Measurements from ENCODE around the gene SHANK1. TPM values are rescaled to one million over a fixed set of nuclear protein-coding genes. Genes with fewer than 3 reads are reported as not detected.

Gene SHANK1
- total RNA-seq, 4 donors from 2014 or later: 0.11 to 0.42 (median 0.39) TPM; not detected in 1

GRCh38 chr19:50716178-50717025 is 3.2 kb downstream of the SHANK1 start:
- intact Hi-C loops (cut with DNase I): no loop called here

GRCh38 chr19:50713556-50714236 is 5.9 kb downstream of the SHANK1 start:
- no peaks in the 10 kb centered on the region for H3K36me3 ChIP-seq
- DNase-seq (ENCODE audit: extremely low spot score): no peak
- H3K27ac ChIP-seq (replicated peaks in 1 of 4): no peak overlapping the region
- peaks cover 5 to 88% (median 16%) of the 10 kb centered on the region in 4 donors for H3K27me3 ChIP-seq
- intact Hi-C loops (cut with DNase I): no loop called here
- H3K9me3 ChIP-seq: no peaks in the 10 kb centered on the region
- 88% methylated on average over 22 of the region's 22 CpGs for WGBS
- peaks cover 7 to 11% (median 10%) of the 10 kb centered on the region in 4 donors for H3K4me1 ChIP-seq
- H3K4me3 ChIP-seq: no peak overlapping the region
- TF ChIP-seq EP300 (IDR thresholded peaks at IDR 0.05): no peak
- no peak for TF ChIP-seq CTCF (IDR thresholded peaks at IDR 0.05)
- no peak for TF ChIP-seq POLR2A (IDR thresholded peaks at IDR 0.05; ENCODE audit: low read depth)
- no peak for TF ChIP-seq POLR2AphosphoS5 (IDR thresholded peaks at IDR 0.05)

More at GRCh38 chr19:50716178-50717025, 3.2 kb downstream of the SHANK1 start:
- Histone ChIP-seq H3K27ac (replicated peaks in 1 of 4) (no peak overlapping the region), H3K9me3 (no peaks in the 10 kb centered on the region), H3K4me3 (no peak overlapping the region), H3K4me1 (peaks cover 13 to 22% (median 20%) of the 10 kb centered on the region in 4 donors), H3K36me3 (no peaks in the 10 kb centered on the region), H3K27me3 (peaks cover 5 to 99% (median 25%) of the 10 kb centered on the region in 4 donors)
- WGBS: 87% methylated on average over 12 of the region's 39 CpGs
- TF ChIP-seq EP300 (IDR thresholded peaks at IDR 0.05): no peak
- TF ChIP-seq POLR2AphosphoS5 (IDR thresholded peaks at IDR 0.05): no peak
- no peak for TF ChIP-seq POLR2A (IDR thresholded peaks at IDR 0.05; ENCODE audit: low read depth)
- TF ChIP-seq CTCF (IDR thresholded peaks at IDR 0.05): no peak
- DNase-seq (ENCODE audit: extremely low spot score): no peak

GRCh38 chr19:50712833-50713232 is 6.8 kb downstream of the SHANK1 start:
- WGBS: 68% methylated on average over 6 of the region's 6 CpGs
- Histone ChIP-seq H3K27me3 (peaks cover 0 to 79% (median 7%) of the 10 kb centered on the region in 4 donors), H3K4me1 (peaks cover 0 to 3% (median 1%) of the 10 kb centered on the region in 4 donors), H3K27ac (replicated peaks in 1 of 4) (no peak overlapping the region), H3K36me3 (no peaks in the 10 kb centered on the region), H3K9me3 (no peaks in the 10 kb centered on the region), H3K4me3 (no peak overlapping the region)
- no peak for DNase-seq (ENCODE audit: extremely low spot score)
- intact Hi-C loops (cut with DNase I): no loop called here
- TF ChIP-seq EP300 (IDR thresholded peaks at IDR 0.05) (no peak), CTCF (IDR thresholded peaks at IDR 0.05) (no peak), POLR2AphosphoS5 (IDR thresholded peaks at IDR 0.05) (no peak), POLR2A (IDR thresholded peaks at IDR 0.05; ENCODE audit: low read depth) (no peak)

- no peaks in the 10 kb centered on the region for H3K36me3 ChIP-seq
- no peaks in the 10 kb centered on the region for H3K4me1 ChIP-seq
- intact Hi-C loops (cut with DNase I): no loop called here
- no peak overlapping the region for H3K27ac ChIP-seq (replicated peaks in 1 of 4)
- no peaks in the 10 kb centered on the region for H3K9me3 ChIP-seq
- peaks cover 0 to 69% (median 3%) of the 10 kb centered on the region in 4 donors for H3K27me3 ChIP-seq
- TF ChIP-seq CTCF (IDR thresholded peaks at IDR 0.05) (no peak), EP300 (IDR thresholded peaks at IDR 0.05) (no peak), POLR2AphosphoS5 (IDR thresholded peaks at IDR 0.05) (no peak), POLR2A (IDR thresholded peaks at IDR 0.05; ENCODE audit: low read depth) (no peak)
- 87% methylated on average over 9 of the region's 9 CpGs for WGBS
- H3K4me3 ChIP-seq: no peak overlapping the region
- no peak for DNase-seq (ENCODE audit: extremely low spot score)
Measured at GRCh38 chr19:50711805-50712204, 7.8 kb downstream of the SHANK1 start.

Data from esophagus muscularis mucosa (tissue), 4 donors.